ENCODE data around the gene EVL.

EVL gene

DNA sequence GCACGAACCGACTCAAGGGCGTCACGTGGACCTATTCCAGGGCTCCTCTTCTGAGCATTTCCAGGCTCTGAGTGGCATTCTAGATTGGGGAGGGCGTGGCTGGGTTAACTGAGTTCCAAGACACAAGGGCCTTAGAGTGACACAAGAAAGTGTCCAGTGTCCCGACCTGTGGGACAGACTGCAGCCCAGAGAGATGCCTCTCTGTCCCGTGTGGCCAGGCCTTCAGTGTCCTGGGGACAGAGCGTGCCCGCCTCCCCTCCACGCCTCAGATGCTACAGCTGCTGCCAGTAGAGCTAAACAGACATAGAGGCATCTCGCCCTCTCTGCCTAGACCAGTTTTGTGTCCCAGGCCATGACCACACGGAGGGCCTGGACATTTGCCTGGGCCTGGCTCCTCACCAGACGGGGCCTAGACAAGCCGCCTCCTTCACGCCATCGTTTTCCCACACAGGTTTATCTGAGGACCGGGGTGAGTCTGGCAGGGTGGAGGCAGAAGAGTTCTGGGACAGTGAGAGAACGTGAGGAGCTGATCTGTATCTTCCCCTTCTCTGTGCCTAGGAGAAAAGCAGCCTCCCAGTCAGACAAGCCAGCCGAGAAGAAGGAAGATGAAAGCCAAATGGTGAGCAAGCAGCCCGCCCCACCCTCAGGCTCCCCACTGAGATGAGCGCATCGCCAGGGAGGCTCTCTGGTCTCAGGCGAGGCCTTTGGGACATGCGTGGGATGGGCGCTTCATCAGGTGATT is 67.1 kb downstream of the EVL start:
- no peak for DNase-seq

DNA sequence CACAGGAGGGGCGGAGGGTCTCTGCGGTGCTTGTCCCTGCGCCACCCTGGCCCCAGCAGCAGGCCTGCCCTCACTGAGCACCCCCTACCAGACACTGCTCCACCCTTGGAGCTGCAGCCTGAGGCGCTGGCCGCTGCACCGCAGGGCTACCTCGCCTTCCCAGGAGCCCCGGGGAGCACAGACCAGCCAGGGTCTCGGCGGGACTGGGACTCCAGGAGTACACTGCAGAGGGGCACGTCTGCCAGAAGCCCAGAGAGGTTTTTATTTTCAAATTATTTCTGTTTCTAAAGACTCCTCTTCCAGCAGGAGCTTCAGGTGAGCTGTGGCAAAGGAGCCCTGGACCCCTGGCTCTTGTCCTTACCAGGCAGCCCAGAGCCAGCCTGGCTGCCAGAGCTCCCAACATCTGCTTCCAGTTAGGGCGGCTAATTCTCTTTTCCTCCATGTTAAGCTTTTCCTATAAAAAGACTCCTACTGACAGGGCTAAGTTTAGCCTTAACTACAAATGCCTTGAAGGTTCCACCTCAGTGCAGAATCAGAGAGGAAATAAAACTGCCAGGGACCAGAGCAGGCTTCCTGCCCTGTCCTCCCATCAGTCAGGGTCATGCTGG is 67.8 kb downstream of the EVL start:
- DNase-seq = no peak

DNA sequence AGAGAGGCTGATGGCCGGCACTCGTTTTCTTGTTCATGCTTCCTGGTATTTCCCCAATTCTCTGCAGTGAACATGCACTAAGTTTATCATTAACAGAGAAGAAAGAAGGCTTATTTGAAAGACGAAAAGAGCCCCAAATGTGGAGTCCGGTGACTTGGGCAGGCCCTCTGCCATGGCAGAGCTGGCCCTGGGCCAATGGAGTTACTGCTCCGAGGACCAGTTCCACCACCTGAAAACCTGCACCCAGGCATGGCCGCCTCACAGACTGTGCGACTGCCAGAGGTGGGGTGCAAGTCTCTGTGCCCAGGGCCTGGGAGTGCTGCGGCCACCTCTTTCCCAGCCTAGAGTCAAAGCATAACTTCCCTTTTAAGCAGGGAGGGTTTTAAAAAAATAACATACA is 69.4 kb downstream of the EVL start:
- DNase-seq = no peak

DNA sequence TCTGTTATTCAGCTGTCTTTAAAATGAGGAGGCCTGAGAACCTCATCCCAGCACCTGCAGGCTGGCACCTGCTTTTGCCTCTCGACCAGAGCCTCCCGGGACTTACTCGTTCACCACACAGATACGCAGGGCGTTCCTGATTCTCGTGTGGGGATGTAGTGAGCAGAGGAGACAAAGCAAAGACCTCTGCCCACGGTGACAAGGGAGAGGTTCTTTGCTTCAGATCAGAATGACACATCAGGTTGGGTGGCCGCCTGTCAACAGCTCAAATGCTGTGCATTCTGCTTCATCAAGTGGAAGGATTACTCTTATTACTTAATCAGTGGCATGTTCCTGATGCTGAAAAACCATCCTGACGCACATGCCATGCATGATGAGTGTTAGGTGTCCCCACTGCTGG is 69.9 kb downstream of the EVL start:
- DNase-seq = no peak

DNA sequence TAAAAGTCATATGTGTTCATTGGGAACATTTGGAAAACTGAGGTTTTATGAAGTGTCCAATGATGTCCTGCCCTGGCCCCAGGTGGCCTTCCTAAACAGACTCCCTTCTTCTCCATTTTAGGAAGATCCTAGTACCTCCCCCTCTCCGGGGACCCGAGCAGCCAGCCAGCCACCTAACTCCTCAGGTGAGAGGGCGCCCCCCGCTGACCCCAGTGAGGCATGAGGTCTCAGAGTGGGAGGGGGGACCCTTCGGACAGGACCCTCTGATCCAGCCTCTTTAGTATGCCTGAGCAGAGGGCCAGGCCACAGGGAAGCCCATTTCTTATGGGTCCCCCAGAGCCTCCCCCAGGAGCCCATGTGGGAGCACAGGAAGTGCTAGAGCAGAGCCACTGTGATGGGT is 70.6 kb downstream of the EVL start:
- DNase-seq = no peak

GRCh38 chr14:100137173-100137572 is 72.0 kb downstream of the EVL start:
- no peak for DNase-seq

GRCh38 chr14:100138082-100138787 is 73.0 kb downstream of the EVL start:
- DNase-seq = no peak

DNA sequence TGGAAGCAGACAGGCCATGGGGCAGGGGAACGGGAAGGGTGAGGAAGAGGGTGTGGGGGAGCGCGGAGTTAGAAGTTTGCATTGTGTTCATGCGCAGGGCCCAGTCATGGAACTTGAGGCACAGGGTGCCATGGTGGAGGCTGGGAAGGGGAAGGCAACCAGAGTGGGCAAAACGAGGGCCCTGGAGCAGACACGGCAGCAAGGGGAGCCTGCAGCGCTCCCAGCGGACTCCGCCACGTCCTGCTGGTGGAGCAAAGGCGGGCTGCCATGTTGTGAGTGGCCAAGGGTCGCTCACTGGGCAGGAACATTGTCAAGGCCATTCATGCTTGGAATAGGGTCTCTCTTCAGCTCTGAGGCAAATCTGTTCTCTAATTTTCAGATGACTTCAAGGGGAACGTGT is 73.7 kb downstream of the EVL start:
- no peak for DNase-seq

GRCh38 chr14:100140452-100141078 is 75.3 kb downstream of the EVL start:
- no peak for DNase-seq

GRCh38 chr14:100141098-100141497 is 75.9 kb downstream of the EVL start:
- no peak for DNase-seq

GRCh38 chr14:100142073-100143040 is 77.1 kb downstream of the EVL start:
- DNase-seq = no peak

GRCh38 chr14:100143523-100143922 is 78.3 kb downstream of the EVL start:
- DNase-seq = no peak

DNA sequence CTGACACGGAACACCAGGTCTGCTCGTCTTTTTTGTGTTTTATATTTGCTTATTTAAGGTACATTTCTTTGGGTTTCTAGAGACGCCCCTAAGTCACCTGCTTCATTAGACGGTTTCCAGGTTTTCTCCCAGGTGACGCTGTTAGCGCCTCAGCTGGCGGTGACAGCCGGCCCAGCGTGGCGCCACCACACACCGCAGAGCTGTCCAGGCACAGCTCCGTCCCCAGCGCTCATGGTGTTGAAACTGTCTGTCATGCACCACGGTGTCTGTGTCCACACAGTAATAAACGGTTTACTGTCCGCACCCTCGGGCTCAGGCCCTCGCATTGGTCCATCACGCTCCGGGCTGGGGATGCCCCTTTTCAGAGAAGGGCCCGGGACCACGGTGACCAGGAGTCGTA is 78.7 kb downstream of the EVL start:
- no peak for DNase-seq

GRCh38 chr14:100144645-100144995 is 79.4 kb downstream of the EVL start:
- DNase-seq = no peak

GRCh38 chr14:100144996-100145646 is 79.9 kb downstream of the EVL start:
- no peak for DNase-seq

DNA sequence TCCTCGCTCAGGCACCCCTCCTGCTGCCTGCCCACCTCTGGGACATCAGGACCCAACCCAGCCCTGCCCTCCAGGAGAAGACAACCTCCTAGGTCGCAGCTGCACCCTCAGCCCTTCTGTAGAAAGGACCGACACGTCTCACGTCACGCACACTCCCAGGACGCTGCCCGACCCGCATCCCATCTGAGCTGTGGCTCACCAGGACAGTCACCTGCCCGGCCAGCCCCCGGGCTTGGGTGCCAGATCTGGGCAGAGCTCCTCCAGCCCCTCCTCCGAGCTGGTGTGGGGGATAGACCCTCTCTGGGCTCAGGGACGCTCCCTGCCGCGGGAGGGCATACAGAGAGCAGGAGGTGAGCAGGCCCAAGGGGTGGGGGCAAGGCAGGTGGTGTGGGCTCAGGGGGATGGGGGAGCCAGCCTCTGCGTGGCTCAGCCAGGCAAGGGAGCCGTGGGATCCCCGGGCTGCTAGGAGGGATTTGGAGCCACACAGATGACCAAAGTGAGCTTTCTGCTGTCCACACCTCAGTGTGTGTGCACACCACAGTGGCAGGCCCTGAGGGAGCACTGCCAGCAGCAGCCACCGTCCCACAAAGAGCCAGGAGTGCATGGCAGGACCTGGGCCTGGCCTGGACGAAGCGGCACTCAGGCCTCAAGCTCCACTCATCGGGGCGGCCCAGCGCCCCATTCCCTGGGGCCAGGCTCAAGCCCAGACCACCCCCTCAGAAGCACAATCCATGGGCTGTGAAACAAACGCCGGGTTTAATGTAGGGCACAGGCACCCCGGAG is 80.7 kb downstream of the EVL start:
- no peak for DNase-seq

DNA sequence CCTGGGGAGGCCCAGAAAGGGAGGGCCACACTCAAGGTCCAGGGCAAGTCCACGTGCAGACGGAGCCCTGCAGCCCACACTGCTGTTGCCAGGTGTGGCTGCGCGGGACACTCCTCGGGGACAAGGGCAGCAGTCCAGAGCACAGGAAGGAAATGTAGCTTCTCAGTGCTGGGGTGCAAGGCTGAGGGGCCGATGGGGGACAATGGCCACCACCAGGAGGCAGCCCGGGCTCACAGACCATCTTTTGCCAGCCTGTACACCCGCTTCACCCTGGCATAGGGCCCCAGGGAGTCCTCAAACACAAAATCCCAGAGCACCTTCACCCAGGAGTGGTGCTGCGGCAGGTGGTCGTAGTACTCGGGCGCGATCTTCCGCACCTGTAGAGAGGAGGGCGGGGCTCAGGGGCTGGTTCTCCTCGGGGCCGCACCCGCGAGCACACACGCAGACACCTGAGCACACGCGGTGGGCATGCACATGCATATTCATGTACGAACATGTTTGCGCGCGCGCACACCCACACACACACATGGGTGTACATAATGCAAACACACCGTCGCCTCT is 81.4 kb downstream of the EVL start:
- DNase-seq = peak; percentile 39

- DNase-seq = peak; percentile 58
These were observed 82.0 kb downstream of the EVL start for GRCh38 chr14:100147181-100147631.

- DNase-seq = no peak
These were observed 82.7 kb downstream of the EVL start for GRCh38 chr14:100147691-100148464.
